ENCODE results near the gene ANTXR2. TPM values are rescaled to one million over a fixed set of nuclear protein-coding genes. Genes with fewer than 3 reads are reported as not detected.
A peak's percentile ranks its signal among the peaks of the same experiment; 100 is the strongest.

ANTXR2 gene
- total and polyA plus RNA-seq, 2 donors from 2014 or later = 10.6 to 33.1 TPM

GRCh38 chr4:80058740-80059139 is 14.3 kb downstream of the ANTXR2 start:
- no peak for TF ChIP-seq CTCF (IDR thresholded peaks at IDR 0.05; ENCODE audit: borderline replicate concordance, extremely low read depth, insufficient read depth)
- intact Hi-C loops (cut with DNase I) = no loop called here
- no peaks in the 10 kb centered on the region for H3K4me1 ChIP-seq (ENCODE audit: control insufficient read depth in 2 of 3, insufficient read depth in 2 of 3, low read depth in 1 of 3, low read length in 3 of 3)
- H3K4me3 ChIP-seq (ENCODE audit: low read length in 3 of 3) = no peak overlapping the region
- H3K36me3 ChIP-seq (ENCODE audit: control insufficient read depth in 2 of 3, insufficient read depth in 3 of 3, low read length in 3 of 3) = no peaks in the 10 kb centered on the region
- H3K9me3 ChIP-seq (ENCODE audit: control insufficient read depth in 2 of 3, insufficient read depth in 1 of 3, low read length in 3 of 3) = no peaks in the 10 kb centered on the region
- H3K9ac ChIP-seq (ENCODE audit: low read length in 3 of 3) = no peak overlapping the region
- FAIRE-seq (no peak), DNase-seq (peak in 1 of 5 donors; percentile 50)
- H3K27me3 ChIP-seq (ENCODE audit: control insufficient read depth, insufficient read depth, low read length) = no peaks in the 10 kb centered on the region
- H3K27ac ChIP-seq (ENCODE audit: low read depth in 2 of 2, low read length in 2 of 2) = no peak overlapping the region

- H3K9me3 ChIP-seq (ENCODE audit: control insufficient read depth in 2 of 3, insufficient read depth in 1 of 3, low read length in 3 of 3) = no peaks in the 10 kb centered on the region
- FAIRE-seq (no peak), DNase-seq (no peak)
- H3K9ac ChIP-seq (ENCODE audit: low read length in 3 of 3) = no peak overlapping the region
- intact Hi-C loops (cut with DNase I) = no loop called here
- H3K4me1 ChIP-seq (ENCODE audit: control insufficient read depth in 2 of 3, insufficient read depth in 2 of 3, low read depth in 1 of 3, low read length in 3 of 3) = no peaks in the 10 kb centered on the region
- no peaks in the 10 kb centered on the region for H3K27me3 ChIP-seq (ENCODE audit: control insufficient read depth, insufficient read depth, low read length)
- H3K36me3 ChIP-seq (ENCODE audit: control insufficient read depth in 2 of 3, insufficient read depth in 3 of 3, low read length in 3 of 3) = no peaks in the 10 kb centered on the region
- no peak overlapping the region for H3K27ac ChIP-seq (ENCODE audit: low read depth in 2 of 2, low read length in 2 of 2)
- TF ChIP-seq CTCF (IDR thresholded peaks at IDR 0.05; ENCODE audit: borderline replicate concordance, extremely low read depth, insufficient read depth) = no peak
- H3K4me3 ChIP-seq (ENCODE audit: low read length in 3 of 3) = no peak overlapping the region
Observed at GRCh38 chr4:80054375-80054774, 18.7 kb downstream of the ANTXR2 start.

GRCh38 chr4:80053140-80053910 is 19.7 kb downstream of the ANTXR2 start:
- Histone ChIP-seq H3K4me3 (ENCODE audit: low read length in 3 of 3) (no peak overlapping the region), H3K9ac (ENCODE audit: low read length in 3 of 3) (no peak overlapping the region), H3K9me3 (ENCODE audit: control insufficient read depth in 2 of 3, insufficient read depth in 1 of 3, low read length in 3 of 3) (no peaks in the 10 kb centered on the region), H3K36me3 (ENCODE audit: control insufficient read depth in 2 of 3, insufficient read depth in 3 of 3, low read length in 3 of 3) (no peaks in the 10 kb centered on the region), H3K27me3 (ENCODE audit: control insufficient read depth, insufficient read depth, low read length) (no peaks in the 10 kb centered on the region), H3K4me1 (ENCODE audit: control insufficient read depth in 2 of 3, insufficient read depth in 2 of 3, low read depth in 1 of 3, low read length in 3 of 3) (no peaks in the 10 kb centered on the region), H3K27ac (ENCODE audit: low read depth in 2 of 2, low read length in 2 of 2) (no peak overlapping the region)
- no peak for FAIRE-seq
- DNase-seq = no peak
- intact Hi-C loops (cut with DNase I) = no loop called here
- no peak for TF ChIP-seq CTCF (IDR thresholded peaks at IDR 0.05; ENCODE audit: borderline replicate concordance, extremely low read depth, insufficient read depth)
